K562 (cell line): ENCODE measurements around the gene BICD1. TPM values are rescaled to one million over a fixed set of nuclear protein-coding genes. Genes with fewer than 3 reads are reported as not detected.

ENCODE experiments used
- ARID1B ChIP-seq: fragments of 450-650 bp; IDR thresholded peaks from 2 replicates; pipeline ENCODE4 v1.6.1; 2016; ENCODE audit warnings: antibody characterized with exemption, mild to moderate bottlenecking, inconsistent platforms
- ARID3A ChIP-seq: IDR thresholded peaks from 2 replicates; pipeline ENCODE4 v1.6.1; 2012; ENCODE audit warnings: low read depth, low read length, improper control_type of control experiment, borderline replicate concordance
- ARNT ChIP-seq, 2 experiments: fragments of 450-650 bp; IDR thresholded peaks; 2 replicates each; pipeline ENCODE4 v1.6.1; 2016; ENCODE audit warnings: mild to moderate bottlenecking in 1 of 2
- CTBP1 ChIP-seq: fragments of 450-650 bp; IDR thresholded peaks from 2 replicates; pipeline ENCODE4 v1.6.1; 2016; ENCODE audit warnings: borderline replicate concordance
- E2F8 ChIP-seq: fragments of 450-650 bp; IDR thresholded peaks from 2 replicates; pipeline ENCODE4 v1.7.1; 2018; ENCODE audit warnings: mild to moderate bottlenecking, low read depth; ENCODE audit not compliant: partially characterized antibody
- EZH2 ChIP-seq: IDR thresholded peaks from 2 replicates; pipeline ENCODE4 v1.6.1; 2012; ENCODE audit warnings: low read depth, mild to moderate bottlenecking, inconsistent platforms, low read length, borderline replicate concordance
- HINFP ChIP-seq: fragments of 450-650 bp; conservative IDR thresholded peaks from 2 replicates; pipeline ENCODE4 v1.6.1; 2016; ENCODE audit warnings: missing genetic modification characterization, low read depth, mild to moderate bottlenecking, control low read depth, missing compliant biosample characterization
- HNRNPH1 ChIP-seq: fragments of 200-400 bp; formaldehyde crosslinking; optimal IDR thresholded peaks from 2 replicates; pipeline ENCODE3; 2017; ENCODE audit warnings: low read depth, mild to moderate bottlenecking, low read length, moderate library complexity
- KDM1A ChIP-seq, 2 experiments: fragments of 450-650 bp; IDR thresholded peaks; 2 replicates each; pipeline ENCODE4 v1.6.1; 2016; ENCODE audit warnings: mild to moderate bottlenecking in 2 of 2
- LCOR ChIP-seq: sonication (generic); formaldehyde crosslinking; IDR thresholded peaks from 2 replicates; pipeline ENCODE4 v1.8.0; 2022; ENCODE audit warnings: mild to moderate bottlenecking, missing genetic modification reagents
- MAFF ChIP-seq: IDR thresholded peaks from 2 replicates; pipeline ENCODE4 v1.6.1; 2012; ENCODE audit warnings: low read length, improper control_type of control experiment
- MAFK ChIP-seq: IDR thresholded peaks from 2 replicates; pipeline ENCODE4 v1.6.1; 2011; ENCODE audit warnings: low read length, improper control_type of control experiment
- NFE2 ChIP-seq: IDR thresholded peaks from 2 replicates; pipeline ENCODE4 v1.6.1; 2014; ENCODE audit warnings: antibody characterized with exemption, low read depth
- SFPQ ChIP-seq: fragments of 200-400 bp; formaldehyde crosslinking; IDR thresholded peaks from 2 replicates; pipeline ENCODE4 v1.6.1; 2017; ENCODE audit warnings: mild to moderate bottlenecking, low read depth, low read length, moderate library complexity
- SMARCE1 ChIP-seq: fragments of 450-650 bp; IDR thresholded peaks from 2 replicates; pipeline ENCODE4 v1.7.1; 2016; ENCODE audit warnings: mild to moderate bottlenecking
- TFAP4 ChIP-seq: sonication (generic); formaldehyde crosslinking; IDR thresholded peaks from 2 replicates; pipeline ENCODE4 v1.8.0; 2022; ENCODE audit warnings: missing genetic modification reagents, mild to moderate bottlenecking, moderate library complexity, borderline replicate concordance
- THRAP3 ChIP-seq: fragments of 450-650 bp; IDR thresholded peaks from 2 replicates; pipeline ENCODE4 v1.6.1; 2016; ENCODE audit warnings: mild to moderate bottlenecking, inconsistent platforms, borderline replicate concordance
- ZBTB1 ChIP-seq: sonication (generic); formaldehyde crosslinking; IDR thresholded peaks from 2 replicates; pipeline ENCODE4 v1.8.1; 2023; ENCODE audit warnings: missing genetic modification reagents, low read depth, mild to moderate bottlenecking, borderline replicate concordance
- ZNF316 ChIP-seq: fragments of 450-650 bp; IDR thresholded peaks from 2 replicates; pipeline ENCODE4 v1.6.1; 2016
- polyA plus RNA-seq, 8 experiments: library from polyadenylated mRNA; depleted of rRNA in 4 of 8; stranded (reverse) in 5 of 8; unstranded in 3 of 8; fragments of >200 nt; fragmentation: Nextera tagmentation in 2 of 8; fragmentation: Illumina TruSeq in 1 of 8; extraction: Ambion mirVana in 2 of 8; extraction: Trizol in 1 of 8; gene quantifications; 2 replicates each; pipeline versions ENCODE4 v1.2.1 to v1.2.3, GENCODE V29; 2011 to 2014; ENCODE audit warnings: inconsistent platforms in 1 of 8, missing spikeins in 1 of 8
- total RNA-seq, 7 experiments: library from RNA; depleted of rRNA in 6 of 7; stranded (reverse); fragments of >200 nt in 6 of 7; fragmentation: Illumina TruSeq in 2 of 7; extraction: Trizol in 2 of 7; gene quantifications; 2 replicates each; pipeline versions ENCODE4 v1.2.1 to v1.2.3, GENCODE V29; 2011 to 2021; ENCODE audit warnings: low replicate concordance in 1 of 7

BICD1 gene
- total and polyA plus RNA-seq, 9 of the 15 experiments (the other 6 are each of a cell fraction or from before 2014, with no cell fraction given), result 3.5 to 21.1 (median 12.5) TPM

GRCh38 chr12:32120419-32120818 is 13.8 kb downstream of the BICD1 start (continued):
- TF ChIP-seq HINFP, result no peak
- no peak for TF ChIP-seq SFPQ
- peak; percentile 80 for TF ChIP-seq ZNF316
- no peak for TF ChIP-seq ARID3A
- no peak for TF ChIP-seq E2F8
- peak; percentile 29; the same call in 1 of the 2 replicates for TF ChIP-seq CTBP1
- TF ChIP-seq SMARCE1, result peak; percentile 31; the same call in 1 of the 2 replicates
- TF ChIP-seq ZBTB1 (CRISPR knock-in tag), result no peak
- TF ChIP-seq THRAP3, result no peak
- no peak for TF ChIP-seq HNRNPH1
- TF ChIP-seq LCOR (CRISPR knock-in tag), result no peak
- no peak for TF ChIP-seq EZH2
- TF ChIP-seq KDM1A (IDR thresholded peaks at IDR 0.05), result peak in 1 of 2 experiments; percentile 32; a peak in 1 of 4 replicates
- peak; percentile 48; the same call in 1 of the 2 replicates for TF ChIP-seq ARID1B
- no peak for TF ChIP-seq TFAP4 (CRISPR knock-in tag)
- no peak for TF ChIP-seq ARNT (IDR thresholded peaks at IDR 0.05)
- TF ChIP-seq NFE2, result no peak
- peak; percentile 31; the same call in 1 of the 2 replicates for TF ChIP-seq MAFF
- peak; percentile 15; the same call in 1 of the 2 replicates for TF ChIP-seq MAFK
